ENCODE measurements around the gene ARHGEF28. TPM values are rescaled to one million over a fixed set of nuclear protein-coding genes. Genes with fewer than 3 reads are reported as not detected.

The ARHGEF28 gene
- total and polyA plus RNA-seq, 2 of the 13 experiments (the other 11 are each of a cell fraction or from before 2014, with no cell fraction given), result 17.4 to 34.1 TPM

DNA sequence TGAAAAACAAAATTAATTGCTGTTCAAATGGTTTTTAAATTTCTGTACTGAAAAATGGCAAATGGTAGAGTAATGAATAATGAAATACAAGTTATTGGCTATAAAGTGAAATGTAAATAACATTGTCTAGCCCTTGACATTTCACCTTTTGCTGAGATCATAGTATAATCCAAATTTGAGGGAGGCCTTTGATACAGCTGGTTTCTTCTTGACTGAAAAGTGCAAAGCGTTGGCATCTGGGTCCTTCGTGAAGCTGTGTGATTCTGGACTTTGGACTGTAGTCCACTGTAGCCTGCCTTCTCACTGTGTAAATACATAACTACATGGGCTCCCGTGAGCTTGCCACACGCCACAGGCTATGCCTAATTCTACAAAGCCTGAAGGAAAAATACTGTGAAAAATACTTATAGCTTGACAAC is 52.3 kb downstream of the ARHGEF28 start (continued):
- TF ChIP-seq, protein P1, sequence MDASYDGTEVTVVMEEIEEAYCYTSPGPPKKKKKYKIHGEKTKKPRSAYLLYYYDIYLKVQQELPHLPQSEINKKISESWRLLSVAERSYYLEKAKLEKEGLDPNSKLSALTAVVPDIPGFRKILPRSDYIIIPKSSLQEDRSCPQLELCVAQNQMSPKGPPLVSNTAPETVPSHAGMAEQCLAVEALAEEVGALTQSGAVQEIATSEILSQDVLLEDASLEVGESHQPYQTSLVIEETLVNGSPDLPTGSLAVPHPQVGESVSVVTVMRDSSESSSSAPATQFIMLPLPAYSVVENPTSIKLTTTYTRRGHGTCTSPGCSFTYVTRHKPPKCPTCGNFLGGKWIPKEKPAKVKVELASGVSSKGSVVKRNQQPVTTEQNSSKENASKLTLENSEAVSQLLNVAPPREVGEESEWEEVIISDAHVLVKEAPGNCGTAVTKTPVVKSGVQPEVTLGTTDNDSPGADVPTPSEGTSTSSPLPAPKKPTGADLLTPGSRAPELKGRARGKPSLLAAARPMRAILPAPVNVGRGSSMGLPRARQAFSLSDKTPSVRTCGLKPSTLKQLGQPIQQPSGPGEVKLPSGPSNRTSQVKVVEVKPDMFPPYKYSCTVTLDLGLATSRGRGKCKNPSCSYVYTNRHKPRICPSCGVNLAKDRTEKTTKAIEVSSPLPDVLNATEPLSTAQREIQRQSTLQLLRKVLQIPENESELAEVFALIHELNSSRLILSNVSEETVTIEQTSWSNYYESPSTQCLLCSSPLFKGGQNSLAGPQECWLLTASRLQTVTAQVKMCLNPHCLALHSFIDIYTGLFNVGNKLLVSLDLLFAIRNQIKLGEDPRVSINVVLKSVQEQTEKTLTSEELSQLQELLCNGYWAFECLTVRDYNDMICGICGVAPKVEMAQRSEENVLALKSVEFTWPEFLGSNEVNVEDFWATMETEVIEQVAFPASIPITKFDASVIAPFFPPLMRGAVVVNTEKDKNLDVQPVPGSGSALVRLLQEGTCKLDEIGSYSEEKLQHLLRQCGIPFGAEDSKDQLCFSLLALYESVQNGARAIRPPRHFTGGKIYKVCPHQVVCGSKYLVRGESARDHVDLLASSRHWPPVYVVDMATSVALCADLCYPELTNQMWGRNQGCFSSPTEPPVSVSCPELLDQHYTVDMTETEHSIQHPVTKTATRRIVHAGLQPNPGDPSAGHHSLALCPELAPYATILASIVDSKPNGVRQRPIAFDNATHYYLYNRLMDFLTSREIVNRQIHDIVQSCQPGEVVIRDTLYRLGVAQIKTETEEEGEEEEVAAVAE (CRISPR knock-in tag; IDR thresholded peaks at IDR 0.05; ENCODE audit: borderline replicate concordance), result no peak
- TF ChIP-seq GPN1 (CRISPR knock-in tag; IDR thresholded peaks at IDR 0.05; ENCODE audit: borderline replicate concordance) (no peak), MED1 (CRISPR knock-in tag; IDR thresholded peaks at IDR 0.05) (peak; percentile 79), SOX13 (IDR thresholded peaks at IDR 0.05) (peak; percentile 44; the same call in 1 of the 2 replicates), SOX13 (CRISPR knock-in tag; conservative IDR thresholded peaks at IDR 0.05 in 1 of 2, IDR thresholded peaks at IDR 0.05 in 1 of 2) (peak in 1 of 2 experiments; percentile 79; a peak in 2 of 4 replicates), ZBTB20 (CRISPR knock-in tag; IDR thresholded peaks at IDR 0.05; ENCODE audit: borderline replicate concordance, low read depth) (peak; percentile 54; the same call in 1 of the 2 replicates), GTF3A (CRISPR knock-in tag; conservative IDR thresholded peaks at IDR 0.05) (no peak), CAMTA2 (CRISPR knock-in tag; IDR thresholded peaks at IDR 0.05; ENCODE audit: borderline replicate concordance) (no peak), KDM6A (CRISPR knock-in tag; IDR thresholded peaks at IDR 0.05; ENCODE audit: low read depth) (peak; percentile 87), HDAC1 (CRISPR knock-in tag; IDR thresholded peaks at IDR 0.05) (peak; percentile 65; the same call in 1 of the 2 replicates), PHB2 (IDR thresholded peaks at IDR 0.05; ENCODE audit: partially characterized antibody) (no peak), ZNF761 (CRISPR knock-in tag; conservative IDR thresholded peaks at IDR 0.05) (no peak), IRF2 (CRISPR knock-in tag; IDR thresholded peaks at IDR 0.05) (peak; percentile 89), RNF2 (conservative IDR thresholded peaks at IDR 0.05; ENCODE audit: low read depth) (no peak), TCF7 (IDR thresholded peaks at IDR 0.05; ENCODE audit: low read depth) (0 out of 2 replicates have a peak, but pooled peaks have one; percentile 33), ZNF253 (CRISPR knock-in tag; IDR thresholded peaks at IDR 0.05; ENCODE audit: borderline replicate concordance) (no peak)
- TF ChIP-seq, protein P2, sequence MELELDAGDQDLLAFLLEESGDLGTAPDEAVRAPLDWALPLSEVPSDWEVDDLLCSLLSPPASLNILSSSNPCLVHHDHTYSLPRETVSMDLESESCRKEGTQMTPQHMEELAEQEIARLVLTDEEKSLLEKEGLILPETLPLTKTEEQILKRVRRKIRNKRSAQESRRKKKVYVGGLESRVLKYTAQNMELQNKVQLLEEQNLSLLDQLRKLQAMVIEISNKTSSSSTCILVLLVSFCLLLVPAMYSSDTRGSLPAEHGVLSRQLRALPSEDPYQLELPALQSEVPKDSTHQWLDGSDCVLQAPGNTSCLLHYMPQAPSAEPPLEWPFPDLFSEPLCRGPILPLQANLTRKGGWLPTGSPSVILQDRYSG (CRISPR knock-in tag; IDR thresholded peaks at IDR 0.05), result no peak
- TF ChIP-seq, protein P3, sequence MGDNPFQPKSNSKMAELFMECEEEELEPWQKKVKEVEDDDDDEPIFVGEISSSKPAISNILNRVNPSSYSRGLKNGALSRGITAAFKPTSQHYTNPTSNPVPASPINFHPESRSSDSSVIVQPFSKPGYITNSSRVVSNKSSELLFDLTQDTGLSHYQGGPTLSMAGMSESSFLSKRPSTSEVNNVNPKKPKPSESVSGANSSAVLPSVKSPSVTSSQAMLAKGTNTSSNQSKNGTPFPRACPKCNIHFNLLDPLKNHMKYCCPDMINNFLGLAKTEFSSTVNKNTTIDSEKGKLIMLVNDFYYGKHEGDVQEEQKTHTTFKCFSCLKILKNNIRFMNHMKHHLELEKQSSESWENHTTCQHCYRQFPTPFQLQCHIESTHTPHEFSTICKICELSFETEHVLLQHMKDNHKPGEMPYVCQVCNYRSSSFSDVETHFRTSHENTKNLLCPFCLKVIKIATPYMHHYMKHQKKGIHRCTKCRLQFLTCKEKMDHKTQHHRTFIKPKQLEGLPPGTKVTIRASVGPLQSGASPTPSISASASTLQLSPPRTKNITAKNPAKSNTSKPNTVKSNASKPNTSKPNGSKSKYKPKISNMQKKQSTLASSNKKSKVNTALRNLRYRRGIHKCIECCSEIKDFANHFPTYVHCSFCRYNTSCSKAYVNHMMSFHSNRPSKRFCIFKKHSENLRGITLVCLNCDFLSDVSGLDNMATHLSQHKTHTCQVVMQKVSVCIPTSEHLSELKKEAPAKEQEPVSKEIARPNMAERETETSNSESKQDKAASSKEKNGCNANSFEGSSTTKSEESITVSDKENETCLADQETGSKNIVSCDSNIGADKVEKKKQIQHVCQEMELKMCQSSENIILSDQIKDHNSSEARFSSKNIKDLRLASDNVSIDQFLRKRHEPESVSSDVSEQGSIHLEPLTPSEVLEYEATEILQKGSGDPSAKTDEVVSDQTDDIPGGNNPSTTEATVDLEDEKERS (CRISPR knock-in tag; IDR thresholded peaks at IDR 0.05), result 0 out of 2 replicates have a peak, but pooled peaks have one; percentile 61
- TF ChIP-seq, protein P4, sequence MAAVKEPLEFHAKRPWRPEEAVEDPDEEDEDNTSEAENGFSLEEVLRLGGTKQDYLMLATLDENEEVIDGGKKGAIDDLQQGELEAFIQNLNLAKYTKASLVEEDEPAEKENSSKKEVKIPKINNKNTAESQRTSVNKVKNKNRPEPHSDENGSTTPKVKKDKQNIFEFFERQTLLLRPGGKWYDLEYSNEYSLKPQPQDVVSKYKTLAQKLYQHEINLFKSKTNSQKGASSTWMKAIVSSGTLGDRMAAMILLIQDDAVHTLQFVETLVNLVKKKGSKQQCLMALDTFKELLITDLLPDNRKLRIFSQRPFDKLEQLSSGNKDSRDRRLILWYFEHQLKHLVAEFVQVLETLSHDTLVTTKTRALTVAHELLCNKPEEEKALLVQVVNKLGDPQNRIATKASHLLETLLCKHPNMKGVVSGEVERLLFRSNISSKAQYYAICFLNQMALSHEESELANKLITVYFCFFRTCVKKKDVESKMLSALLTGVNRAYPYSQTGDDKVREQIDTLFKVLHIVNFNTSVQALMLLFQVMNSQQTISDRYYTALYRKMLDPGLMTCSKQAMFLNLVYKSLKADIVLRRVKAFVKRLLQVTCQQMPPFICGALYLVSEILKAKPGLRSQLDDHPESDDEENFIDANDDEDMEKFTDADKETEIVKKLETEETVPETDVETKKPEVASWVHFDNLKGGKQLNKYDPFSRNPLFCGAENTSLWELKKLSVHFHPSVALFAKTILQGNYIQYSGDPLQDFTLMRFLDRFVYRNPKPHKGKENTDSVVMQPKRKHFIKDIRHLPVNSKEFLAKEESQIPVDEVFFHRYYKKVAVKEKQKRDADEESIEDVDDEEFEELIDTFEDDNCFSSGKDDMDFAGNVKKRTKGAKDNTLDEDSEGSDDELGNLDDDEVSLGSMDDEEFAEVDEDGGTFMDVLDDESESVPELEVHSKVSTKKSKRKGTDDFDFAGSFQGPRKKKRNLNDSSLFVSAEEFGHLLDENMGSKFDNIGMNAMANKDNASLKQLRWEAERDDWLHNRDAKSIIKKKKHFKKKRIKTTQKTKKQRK (IDR thresholded peaks at IDR 0.05; ENCODE audit: low read length), result no peak
